ENCODE measurements around the gene MYO3B.

The MYO3B gene

DNA sequence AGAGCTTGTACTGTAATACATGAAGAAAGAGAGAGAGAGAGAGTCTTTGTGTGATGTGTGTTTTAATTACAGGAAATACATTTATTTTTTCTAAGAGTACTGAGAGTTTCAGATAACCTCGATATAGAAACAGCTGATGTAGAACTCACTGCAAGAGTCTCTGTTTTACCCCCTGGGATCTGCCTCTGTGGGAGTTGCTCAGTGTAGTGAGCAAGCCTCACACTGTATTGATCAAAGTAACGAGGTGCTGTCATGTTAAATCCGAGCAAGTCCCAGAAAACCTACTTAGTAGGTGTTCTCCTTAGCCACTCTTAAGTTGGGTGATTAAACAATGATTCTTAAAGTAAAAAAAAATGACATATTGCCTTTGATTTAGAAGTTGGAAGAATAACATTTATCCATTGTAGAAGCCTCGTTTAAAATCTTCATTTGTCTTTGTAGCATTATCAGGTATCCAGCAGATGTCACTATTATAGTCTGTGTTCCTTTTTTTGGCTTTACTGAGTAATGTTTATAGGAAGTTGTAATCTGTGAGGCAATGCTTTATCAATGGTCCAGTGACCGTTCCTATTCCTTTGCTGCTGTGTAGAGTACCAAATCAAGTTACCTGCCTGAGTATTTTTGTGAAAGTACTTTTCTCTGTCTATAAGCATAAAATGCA is 219.0 kb downstream of the MYO3B start:
- TF ChIP-seq CTCF (IDR thresholded peaks at IDR 0.05; ENCODE audit: low read length, missing control alignments): peak; percentile 22
- DNase-seq (ENCODE audit: low read depth): peak; percentile 20
- H3K4me3 ChIP-seq (replicated peaks; ENCODE audit: low read depth, low read length): no peak overlapping the region

GRCh38 chr2:170401187-170401586 is 223.2 kb downstream of the MYO3B start:
- no peak for TF ChIP-seq CTCF (IDR thresholded peaks at IDR 0.05; ENCODE audit: low read length, missing control alignments)
- no peak for DNase-seq (ENCODE audit: low read depth)
- no peak overlapping the region for H3K4me3 ChIP-seq (replicated peaks; ENCODE audit: low read depth, low read length)

DNA sequence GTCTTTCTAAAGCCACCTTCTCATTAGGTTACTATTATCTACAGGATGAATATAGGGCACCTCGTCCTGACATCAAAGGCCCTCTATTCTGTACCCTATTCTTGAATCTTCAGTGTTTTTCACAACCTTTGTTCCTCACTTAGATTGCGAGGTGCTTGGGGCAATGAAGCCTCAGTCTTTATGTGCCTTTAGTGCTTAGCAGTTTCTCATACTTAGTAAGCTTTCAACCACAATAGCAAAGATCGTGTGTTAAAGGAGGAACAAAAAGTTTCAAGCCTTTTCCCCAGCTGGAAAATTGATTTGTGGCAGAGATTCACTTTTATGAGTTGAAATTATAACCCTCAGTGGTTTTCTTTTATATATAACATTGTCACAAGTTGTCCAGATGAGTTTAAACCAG is 226.9 kb downstream of the MYO3B start:
- no peak for TF ChIP-seq CTCF (IDR thresholded peaks at IDR 0.05; ENCODE audit: low read length, missing control alignments)
- no peak for DNase-seq (ENCODE audit: low read depth)
- H3K4me3 ChIP-seq (replicated peaks; ENCODE audit: low read depth, low read length): no peak overlapping the region

DNA sequence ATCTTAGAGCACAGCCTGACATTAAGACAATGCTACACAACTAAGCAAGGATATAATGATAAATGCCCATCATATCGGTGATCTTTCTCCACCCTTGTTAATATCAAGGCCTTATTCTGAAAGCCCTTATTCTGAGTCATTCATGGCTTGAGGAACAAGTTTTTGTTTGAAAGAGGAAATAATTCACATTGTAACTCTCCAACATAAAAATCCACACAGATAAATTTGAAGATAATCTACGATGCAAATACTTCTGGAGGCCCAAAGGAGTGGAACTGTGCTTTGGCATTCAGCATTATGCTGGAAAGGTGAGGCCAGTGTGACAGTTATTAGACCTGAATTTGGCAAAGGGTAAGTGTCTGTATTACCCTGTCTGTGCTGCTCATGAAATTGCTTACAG is 227.4 kb downstream of the MYO3B start:
- DNase-seq (ENCODE audit: low read depth): no peak
- no peak for TF ChIP-seq CTCF (IDR thresholded peaks at IDR 0.05; ENCODE audit: low read length, missing control alignments)
- H3K4me3 ChIP-seq (replicated peaks; ENCODE audit: low read depth, low read length): no peak overlapping the region

- TF ChIP-seq CTCF (IDR thresholded peaks at IDR 0.05; ENCODE audit: low read length, missing control alignments): no peak
- no peak overlapping the region for H3K4me3 ChIP-seq (replicated peaks; ENCODE audit: low read depth, low read length)
- no peak for DNase-seq (ENCODE audit: low read depth)
Observed at GRCh38 chr2:170408461-170409163, 230.7 kb downstream of the MYO3B start.

DNA sequence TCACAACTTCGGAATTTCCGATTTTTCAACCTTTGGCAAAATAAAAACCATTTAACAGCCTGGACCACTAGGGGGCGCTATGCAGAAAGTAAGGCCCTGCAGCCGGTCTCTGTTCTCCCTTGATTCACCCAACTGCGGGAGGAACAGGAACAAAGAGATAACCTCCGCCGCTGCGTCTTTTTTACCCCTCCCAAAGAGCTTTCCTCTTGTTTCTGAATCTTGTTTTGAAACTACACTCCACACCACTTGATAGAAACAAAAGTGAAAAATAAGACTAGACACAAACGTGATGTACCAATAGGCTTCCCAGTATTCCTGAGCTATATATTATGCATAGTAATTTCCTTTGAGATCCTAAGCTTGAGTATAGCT is 231.2 kb downstream of the MYO3B start:
- H3K4me3 ChIP-seq (replicated peaks; ENCODE audit: low read depth, low read length): no peak overlapping the region
- peak; percentile 77 for DNase-seq (ENCODE audit: low read depth)
- TF ChIP-seq CTCF (IDR thresholded peaks at IDR 0.05; ENCODE audit: low read length, missing control alignments): peak; percentile 78

DNA sequence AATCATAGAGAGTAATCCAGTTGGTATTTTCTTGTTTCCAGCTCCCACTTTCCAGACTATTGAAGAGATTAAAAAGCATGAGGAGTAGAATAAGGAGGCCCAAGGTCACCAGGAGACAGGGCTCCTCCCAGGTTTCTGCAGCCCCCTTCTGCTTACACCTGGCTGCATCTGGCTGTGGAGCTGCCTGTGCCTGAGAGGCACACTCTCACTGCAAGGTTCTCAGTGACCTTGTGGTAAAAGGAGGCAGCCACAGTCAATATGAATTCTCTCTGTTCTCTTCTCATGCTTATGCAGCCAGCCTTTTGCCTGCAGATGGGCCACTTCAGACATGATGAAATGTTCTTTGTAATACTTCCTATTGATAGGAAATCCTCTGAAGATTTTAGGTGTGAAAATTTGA is 233.7 kb downstream of the MYO3B start:
- TF ChIP-seq CTCF (IDR thresholded peaks at IDR 0.05; ENCODE audit: low read length, missing control alignments): no peak
- H3K4me3 ChIP-seq (replicated peaks; ENCODE audit: low read depth, low read length): no peak overlapping the region
- no peak for DNase-seq (ENCODE audit: low read depth)
